Activated CD4-positive, alpha-beta T cell treated with anti-CD3 and anti-CD28 coated beads, Interleukin-2, Interleukin-6, amounts not matched to agents 100 ng/mL and 50 ng/mL, durations not matched to agents 16 hours and 8 hours (primary cell): ENCODE data around the gene COQ4.
"Not testable (repeated sequence)": the region's sequence is repeated elsewhere in the genome, so short reads cannot be mapped to it uniquely, and the experiment has no call there.

Source experiments
- DNase-seq: peaks from one replicate; pipeline ENCODE4 v3.0.0-alpha.2; 2020

Gene COQ4

DNA sequence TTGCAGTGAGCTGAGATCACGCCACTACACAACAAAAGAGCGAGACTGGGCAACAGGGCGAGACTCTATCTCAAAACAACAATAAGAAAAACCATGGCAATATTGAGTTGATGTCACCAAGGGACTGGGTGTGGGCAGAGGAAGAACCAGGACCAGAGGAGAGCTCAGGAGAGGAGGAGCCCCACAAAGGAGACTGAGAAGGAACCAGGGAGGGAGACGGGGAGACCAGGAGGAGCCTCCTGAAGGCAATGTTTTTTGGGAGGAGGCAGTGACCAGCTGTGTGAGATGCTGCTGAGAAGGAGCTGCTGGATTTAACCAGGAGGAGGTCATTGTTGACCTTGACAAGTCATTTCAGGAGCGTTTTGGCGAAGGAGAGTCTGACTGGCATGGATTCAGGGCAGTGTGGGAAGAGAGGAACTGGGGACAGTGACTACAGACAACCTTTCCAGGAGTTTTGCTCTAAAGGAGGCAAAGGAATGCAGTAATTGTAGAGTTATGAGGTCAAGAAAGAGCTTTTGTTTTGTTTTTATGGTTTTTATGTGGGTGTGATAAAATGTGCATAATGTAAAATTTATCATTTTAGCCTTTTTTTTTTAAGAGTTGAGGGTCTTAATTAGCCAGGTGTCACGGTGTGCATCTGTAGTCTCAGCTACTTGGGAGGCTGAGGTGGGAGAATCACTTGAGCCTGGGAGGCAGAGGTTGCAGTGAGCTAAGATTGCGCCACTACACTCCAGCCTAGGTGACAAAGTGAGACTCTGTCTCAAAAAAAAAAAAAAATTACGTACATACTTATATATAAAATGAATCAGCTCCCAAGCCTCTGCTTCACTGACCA lies 18.3 kb upstream of the COQ4 start:
- no peak for DNase-seq

DNA sequence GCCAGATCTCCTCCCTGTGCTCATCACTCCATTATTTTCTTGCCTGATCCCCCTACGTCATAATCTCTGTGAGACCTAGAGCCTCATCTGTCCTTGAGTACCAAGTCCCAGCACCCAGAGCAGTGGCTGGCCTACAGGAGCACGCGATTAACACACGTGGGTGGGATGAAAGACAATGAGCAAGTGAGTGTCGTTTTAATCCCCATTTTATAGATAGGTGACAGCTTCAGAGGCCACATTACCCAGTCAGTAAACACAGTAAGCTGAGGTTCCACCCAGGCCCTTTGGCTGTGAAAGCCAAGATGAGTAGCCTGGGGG lies 17.7 kb upstream of the COQ4 start:
- no peak for DNase-seq

DNA sequence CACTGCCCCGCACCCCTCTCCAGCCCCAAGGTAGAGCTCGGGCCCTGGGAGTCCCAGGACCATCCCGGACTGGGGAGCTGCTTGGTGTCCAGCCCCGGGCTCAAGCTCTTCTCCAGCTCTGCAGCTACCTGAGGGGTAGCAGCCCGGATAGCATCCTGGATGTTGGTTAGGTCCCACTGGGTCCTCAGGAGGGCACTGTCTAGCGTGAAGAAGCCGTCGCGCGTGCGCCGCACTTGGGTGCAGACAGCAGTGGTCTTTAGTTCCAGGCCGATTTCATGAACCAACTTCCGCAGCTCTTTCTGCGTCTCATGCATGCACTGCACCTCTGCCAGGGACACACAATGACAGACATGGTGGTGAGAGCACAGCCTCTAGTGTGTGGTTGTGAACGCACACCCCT lies 13.1 kb upstream of the COQ4 start:
- DNase-seq, result no peak

DNA sequence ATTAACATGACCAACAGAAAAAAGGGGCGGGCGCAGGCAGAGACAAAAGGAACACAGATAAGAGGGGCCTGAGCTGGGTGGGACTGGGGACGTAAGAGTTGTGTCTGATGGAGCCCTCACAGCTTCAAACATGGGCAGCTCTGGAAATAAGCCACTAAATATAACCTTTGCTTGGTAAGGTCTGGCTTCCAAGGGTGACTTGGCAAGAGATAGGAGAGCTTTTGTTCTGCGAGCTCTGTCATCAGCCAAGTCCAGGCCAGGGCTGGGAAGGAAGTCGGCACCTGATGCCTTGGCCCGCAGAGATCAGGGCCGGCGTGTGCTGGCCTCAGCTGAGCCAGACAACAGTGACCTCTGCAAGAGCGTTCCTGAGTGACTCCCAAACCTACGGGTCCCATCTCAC lies 12.2 kb upstream of the COQ4 start:
- no peak for DNase-seq

DNA sequence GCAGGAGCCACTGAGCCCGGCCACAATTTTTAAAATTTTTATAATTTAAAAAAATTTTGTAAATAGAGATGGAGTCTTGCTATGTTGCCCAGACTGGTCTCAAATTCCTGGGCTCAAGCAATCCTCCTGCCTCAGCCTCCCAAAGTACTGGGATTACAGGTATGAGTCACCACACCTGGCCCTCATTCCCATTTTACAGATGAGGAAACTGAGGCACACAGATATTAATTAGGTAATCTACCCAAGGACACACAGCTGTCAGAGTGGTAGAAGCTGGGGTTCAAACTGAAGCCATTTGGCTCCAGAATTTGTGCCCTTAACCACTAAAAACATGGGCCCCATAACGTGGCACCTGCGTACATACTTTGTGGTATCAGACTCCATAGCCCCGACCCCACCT lies 7.9 kb upstream of the COQ4 start:
- no peak for DNase-seq

DNA sequence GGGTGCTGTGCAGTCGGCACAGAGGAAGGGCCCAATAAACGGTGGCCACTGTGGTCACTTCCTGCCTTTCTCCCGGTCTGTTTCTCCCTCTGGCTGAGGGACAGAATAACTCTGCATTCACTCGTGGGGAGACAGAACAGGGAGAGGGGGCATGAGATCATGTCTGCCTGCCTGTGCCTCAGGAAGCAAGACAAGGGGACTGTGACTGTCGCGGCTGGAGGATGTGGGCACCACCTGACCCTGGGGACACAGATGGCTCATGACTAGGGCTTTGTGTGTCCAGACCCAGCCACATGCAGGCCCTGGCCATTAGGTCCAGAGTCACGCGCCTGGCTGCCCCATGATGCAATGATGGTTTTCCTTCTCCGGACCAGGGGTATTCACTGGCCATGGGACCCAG lies 6.2 kb upstream of the COQ4 start:
- DNase-seq, result no peak

DNA sequence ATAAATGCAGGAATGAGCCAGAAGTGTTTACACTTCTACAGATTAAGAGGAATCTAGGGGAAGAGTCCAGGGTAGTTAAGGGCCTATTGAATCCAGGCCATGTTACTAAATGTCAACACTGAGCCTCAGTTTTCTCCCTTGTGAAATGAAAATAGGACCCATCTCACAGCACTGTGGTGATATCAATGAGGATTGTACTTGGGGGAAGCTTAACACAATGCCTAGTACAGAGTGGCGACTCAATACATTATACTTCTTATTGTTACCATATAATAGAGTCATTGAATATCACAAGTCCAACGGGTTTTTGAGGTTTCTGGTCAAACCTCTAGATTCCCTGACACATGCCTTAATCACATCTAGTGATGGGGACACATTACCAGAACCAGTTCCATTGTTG lies 5.0 kb upstream of the COQ4 start:
- DNase-seq, result no peak

DNA sequence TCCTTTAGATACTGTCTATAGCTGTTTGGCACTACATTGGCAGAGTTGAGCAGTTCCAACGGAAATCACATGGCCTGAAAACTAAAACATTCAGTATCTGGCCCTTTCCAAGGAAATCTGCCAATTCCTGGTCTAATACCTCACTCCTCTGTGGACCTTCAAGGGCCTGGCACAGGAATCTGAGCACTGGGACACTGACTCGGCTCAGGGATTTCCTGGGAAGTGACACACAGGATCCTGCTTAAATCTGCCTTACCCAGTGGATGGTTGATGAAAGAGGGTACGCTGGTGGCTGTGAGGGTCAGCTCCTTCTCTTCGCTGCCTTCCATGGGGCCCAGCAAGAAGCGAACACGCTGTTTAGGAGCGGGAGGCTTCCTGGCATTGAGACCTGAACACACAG lies 1.3 kb upstream of the COQ4 start:
- DNase-seq, result no peak

DNA sequence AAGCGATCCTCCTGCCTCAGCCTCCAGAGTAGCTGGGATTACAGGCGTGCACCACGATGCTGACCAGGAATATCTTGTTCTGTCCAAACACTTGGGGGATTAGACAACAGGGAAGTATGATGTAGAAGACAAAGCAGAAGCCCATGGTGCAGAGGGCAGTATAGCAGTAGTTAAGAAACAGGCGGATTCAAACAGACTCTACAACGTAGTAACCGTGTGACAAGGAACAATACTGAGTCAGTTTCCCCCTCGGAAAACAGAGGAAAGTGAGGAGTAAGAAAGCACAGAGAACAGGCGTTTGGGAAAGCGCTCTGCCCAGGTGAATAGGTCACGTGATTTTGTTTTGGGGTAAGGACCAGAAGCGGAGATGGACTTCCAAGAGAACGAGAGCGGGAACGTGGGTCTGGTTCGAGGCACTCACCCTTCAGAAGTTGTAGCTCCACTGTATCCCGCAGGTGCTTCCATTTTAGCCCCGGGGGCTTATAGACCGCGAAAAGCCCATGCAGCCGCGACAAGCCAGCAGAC lies 698 bp upstream of the COQ4 start:
- no peak for DNase-seq

DNA sequence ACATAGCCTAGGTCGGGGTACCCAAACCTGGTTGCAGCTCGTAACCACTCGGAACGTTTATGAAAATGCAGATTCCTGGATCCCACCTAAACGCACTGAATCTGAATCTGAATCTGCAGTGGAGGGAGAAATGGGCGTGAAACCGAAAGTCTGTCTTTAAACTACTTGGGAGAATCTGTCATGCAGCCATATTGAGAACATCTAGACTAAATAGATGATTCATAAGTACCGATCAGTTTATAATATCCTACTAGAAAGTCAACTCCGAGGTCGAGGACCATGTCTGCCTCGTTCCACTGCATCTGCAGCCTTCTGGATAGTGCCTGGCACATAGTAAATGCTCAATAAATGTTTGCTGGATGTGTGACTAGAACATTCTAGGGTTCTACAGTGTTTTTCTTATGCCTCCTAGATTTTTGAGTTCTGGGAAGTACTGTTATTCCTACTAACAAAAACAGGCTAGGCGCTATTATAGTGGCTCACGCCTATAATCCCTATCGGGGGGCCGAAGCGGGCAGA lies 632 bp downstream of the COQ4 start:
- no peak for DNase-seq

DNA sequence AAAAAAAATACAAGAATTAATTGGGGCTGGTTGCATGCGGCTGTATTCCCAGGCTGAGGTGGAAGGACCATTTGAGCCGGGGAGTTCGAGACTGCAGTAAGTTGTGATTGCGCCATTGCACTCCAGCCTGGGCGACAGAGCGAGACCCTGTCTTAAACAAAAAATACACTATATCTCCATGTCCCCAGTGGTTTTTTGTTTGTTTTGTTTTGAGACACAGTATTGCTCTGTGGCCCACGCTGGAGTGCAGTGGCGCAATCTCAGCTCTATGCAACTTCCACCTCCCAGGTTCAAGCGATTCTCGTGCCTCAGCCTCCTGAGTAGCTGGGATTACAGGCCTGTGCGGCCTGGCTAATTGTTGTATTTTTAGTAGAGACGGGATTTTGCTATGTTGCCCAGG lies 1.2 kb downstream of the COQ4 start:
- DNase-seq, result no peak

DNA sequence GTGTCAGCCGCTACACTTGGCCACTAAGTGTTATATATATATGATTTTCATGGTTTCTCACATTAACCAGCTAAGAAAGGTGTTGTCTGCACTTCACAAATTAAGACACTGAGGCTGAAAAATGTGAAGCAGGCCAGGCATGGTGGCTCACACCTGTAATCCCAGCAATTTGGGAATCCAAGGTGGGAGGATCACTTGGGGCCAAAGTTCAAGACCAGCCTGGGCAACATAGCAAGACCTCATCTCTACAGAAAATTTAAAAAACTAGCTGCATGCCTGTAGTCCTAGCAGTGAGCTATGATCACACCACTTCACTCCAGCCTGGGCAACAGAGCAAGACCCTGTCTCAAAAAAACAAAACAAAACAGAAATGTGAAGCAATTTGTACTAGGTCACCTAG lies 1.8 kb downstream of the COQ4 start:
- DNase-seq, result no peak

DNA sequence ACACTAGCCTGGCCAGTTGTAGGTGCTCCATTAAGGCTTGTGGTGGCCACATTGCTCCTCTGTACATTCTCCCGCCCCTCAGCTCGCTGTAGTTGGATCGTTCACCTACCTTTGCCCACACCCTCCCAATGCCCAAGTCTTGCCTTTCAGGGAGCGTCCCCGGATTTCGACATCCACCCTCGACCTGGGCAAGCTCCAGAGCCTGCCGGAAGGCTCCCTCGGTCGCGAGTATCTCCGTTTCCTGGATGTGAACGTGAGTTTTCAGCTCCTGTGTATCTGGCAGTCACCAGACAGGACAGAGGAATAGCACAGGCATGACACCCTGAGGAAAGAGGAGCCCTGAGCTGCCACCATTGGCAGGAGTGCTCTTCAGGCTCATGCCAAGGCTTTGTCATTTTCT lies 3.0 kb downstream of the COQ4 start:
- no peak for DNase-seq

DNA sequence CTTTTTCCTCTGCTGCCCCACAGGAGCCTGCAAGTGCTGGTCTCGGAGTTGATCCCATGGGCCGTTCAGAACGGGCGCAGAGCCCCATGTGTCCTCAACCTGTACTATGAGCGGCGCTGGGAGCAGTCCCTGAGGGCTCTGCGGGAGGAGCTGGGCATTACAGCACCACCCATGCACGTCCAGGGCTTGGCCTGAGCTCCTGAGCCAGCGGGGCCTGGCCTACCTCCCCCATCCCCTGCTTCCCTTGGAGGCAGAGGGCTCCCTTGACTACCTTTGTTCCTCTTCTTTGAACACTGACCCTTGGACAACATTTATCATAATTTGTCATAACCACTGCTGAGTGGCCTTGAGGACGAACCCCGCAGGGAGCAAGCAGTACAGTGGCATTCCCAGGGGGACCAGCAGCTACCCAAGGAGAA lies 10.8 kb downstream of the COQ4 start:
- DNase-seq, result no peak

DNA sequence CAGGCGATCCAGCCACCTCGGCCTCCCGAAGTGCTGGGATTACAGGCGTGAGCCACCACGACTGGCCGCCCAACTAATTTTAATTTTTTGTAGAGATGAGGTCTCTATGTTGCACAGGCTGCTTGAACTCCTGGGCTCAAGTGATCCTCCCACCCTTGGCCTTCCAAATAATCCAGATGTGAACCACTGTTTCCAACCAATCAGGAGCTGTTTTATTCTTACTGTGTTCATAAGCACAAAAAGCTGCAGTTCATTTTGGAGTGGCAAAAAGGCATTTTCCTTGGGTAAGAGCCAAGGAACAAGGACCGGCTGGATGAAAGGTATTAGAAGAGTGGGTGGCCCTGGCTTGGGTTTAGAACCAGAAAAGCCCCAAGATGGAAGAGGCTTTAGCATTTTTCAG lies 12.5 kb downstream of the COQ4 start:
- no peak for DNase-seq

DNA sequence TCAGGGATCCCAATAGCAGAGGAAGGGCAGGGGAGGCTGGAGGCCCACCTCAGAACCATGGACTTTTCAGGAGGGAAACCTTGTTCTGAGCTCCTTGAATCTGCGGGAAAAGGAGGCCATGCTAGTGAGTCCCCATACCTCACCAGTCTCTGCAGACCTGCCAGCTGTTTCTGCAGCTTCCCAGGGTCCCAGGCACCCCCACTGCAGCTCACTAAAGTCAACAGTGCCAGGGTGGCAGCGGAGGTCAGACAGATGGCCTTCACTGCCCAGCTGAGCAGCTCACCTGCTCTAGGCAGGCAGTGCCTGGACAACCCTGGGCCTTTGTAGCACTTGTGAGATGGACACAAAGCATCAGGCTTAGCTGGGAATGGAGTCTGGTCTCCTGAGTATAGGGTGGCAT lies 13.3 kb downstream of the COQ4 start:
- DNase-seq, result no peak

DNA sequence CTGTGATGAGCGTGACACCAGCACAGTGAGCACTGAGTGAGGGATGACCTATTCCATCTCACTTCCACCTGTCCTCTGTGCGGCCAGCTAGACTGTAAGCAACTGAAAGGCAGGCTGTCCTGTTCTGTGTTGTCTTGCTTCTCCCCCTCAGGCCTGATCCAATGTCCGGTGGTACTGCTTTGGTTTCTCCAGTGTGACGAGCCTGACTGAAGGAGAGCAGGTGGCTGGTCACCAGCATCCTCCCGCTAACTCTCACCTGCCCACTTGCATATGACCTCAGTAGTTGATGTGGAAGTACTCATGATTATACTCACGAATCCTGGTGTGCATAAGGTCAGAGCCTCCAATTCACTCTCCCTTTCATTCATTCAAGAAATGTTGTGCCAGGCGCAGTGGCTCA lies 15.3 kb downstream of the COQ4 start:
- no peak for DNase-seq

DNA sequence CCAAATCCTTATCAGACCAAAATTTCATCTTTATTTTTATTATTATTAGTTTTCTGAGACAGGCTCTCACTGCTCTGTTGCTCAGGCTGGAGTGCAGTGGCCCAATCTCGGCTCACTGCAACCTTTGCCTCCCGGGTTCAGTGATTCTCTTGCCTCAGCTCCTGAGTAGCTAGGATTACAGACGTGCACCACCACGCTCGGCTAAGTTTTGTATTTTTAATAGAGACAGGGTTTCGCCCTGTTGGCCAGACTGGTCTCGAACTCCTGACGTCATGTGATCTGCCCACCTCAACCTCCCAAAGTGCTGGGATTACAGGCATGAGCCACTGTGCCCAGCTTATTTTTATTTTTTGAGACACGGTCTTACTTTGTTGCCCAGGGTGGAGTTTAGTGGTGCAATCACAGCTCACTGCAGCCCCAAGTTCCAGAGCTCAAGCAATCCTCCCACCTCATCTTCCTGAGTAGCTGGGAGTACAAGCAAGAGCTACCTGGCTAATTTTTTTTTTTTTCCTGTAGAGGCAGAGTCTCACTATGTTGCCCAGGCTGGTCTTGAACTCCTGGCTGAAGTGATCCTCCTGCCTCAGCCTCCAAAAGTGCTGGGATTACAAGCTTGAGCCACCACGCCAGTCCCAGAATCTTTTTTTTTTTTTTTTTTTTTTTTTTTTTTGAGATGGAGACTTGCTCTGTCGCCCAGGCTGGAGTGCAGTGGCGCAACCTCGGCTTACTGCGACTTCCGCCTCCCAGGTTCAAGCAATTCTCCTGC lies 16.4 kb downstream of the COQ4 start:
- DNase-seq, result not testable (repeated sequence)

DNA sequence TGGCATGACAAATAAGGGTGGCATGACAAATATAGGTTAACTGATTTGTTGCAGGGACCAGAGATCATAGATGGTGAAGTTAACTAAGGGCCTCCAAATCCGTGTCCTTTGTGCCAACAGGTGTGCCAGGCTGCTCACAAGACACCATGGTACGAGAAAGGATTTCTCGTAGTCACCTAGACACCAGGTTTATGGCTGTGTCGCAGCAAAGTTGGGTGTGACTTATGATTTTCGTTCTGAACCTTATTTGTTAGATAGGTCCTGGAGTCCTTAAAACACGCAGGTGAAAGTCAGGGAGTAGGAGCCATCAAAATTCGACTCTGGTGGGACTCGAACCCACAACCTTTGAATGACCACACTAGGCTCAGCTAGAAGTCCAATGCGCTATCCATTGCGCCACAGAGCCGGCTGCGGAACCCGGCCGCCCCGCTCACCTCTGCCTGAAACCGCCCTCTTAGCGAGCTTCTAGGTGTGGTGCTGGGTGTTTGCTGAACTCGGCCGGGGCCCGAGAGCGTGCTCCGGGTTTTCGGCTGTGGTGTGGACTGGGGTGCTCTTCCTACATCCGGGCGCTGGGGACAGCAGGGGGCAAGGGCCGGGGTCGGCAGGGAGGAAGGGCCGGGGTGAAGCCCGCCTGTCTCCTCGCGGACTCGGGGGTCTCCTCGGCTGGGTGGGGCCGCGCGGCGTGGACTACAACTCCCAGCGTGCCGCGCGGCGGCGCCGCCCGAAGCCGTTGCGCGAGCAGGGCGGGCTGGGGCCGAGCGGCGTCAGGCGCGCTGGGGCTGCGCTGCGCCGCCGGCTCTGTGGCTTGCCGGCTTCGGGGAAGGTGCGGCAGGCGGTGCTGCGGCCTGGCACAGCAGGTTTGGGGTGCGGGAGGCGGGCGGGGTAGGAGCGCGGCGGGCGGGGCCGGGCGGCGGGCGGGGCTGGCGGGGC lies 17.4 kb downstream of the COQ4 start, which contains the start of gene SLC27A4:
Gene SLC27A4, plus strand, starts transcription at position 767 of the 930 bp plus-strand sequence. CDS start 2,606 bp downstream, outside the sequence.
- peak; percentile 91 for DNase-seq

DNA sequence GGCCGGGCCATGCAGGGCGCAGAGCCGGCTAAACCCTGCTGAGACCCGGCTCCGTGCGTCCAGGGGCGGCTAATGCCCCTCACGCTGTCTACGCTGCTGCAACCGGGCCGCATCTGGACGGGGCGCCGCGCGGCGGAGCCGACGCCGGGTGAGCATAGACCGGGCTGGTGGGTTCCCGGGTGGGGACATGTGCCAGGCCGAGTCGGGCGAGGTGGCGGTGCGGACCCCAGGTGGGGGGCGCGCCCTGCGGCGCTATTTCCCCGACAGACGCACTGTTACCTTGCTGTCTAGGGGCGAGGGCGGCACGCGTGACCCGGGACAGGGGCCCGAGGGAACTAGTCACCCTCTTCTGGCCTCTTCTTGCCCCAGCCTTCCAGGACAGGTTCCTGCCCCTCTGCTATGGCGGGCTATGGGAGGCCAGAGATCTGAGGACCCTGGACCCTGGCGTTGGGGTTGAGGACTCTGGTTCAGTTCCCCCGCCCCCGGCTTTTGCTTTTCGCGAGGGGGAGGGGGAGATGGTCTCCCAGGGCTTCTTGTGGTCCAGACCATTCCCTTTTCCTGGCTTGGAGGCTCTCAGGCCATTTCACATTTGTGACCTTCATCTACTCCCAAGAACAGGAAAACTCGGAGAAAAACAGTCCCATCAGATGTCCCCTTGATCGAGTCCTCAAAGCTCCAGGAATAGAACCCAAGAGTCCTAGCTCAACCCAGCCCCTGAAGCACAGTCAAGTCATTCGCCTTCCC lies 18.2 kb downstream of the COQ4 start:
- DNase-seq, result no peak

DNA sequence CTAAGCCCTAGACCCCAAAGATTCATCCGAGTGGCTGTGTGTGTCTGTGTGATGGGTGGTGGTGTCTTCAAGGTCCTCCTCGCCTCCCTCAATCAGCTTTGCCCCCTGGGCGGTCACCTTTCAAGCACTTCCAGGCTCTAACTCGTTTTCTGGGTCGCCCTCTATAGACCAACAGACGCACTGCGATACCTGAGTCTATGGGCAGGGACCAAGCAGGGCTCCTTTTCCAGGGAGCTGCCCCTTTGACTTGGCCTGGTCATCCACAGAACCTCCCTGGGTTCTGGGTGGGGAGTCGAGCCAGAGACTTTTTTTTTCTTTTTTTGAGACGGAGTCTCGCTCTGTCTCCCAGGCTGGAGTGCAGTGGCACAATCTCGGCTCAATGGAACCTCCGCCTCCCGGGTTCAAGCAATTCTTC lies 18.8 kb downstream of the COQ4 start:
- peak; percentile 85 for DNase-seq
